Measurements from ENCODE around the gene DEFB124.

DNA sequence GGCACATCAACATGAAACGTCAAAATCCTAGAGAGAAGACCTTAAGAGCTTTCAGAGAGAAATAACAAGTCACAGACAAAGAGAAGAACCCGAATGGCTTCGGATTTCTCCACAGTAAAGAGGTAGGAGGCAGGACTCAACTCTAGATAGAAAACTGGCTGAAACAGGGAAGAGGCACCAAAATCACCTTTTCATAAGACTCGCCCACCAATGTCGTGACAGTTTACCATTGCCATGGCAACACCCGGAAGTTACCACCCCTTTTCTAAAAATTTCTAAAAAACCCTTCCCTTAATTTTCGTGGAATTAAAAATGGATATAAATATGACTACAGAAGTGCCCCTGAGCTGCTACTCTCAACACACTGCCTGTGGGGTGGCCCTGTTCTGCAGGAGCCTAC lies 56.6 kb downstream of the DEFB124 start:
- no peak for TF ChIP-seq POLR2A (IDR thresholded peaks at IDR 0.05)
- TF ChIP-seq, protein P1, sequence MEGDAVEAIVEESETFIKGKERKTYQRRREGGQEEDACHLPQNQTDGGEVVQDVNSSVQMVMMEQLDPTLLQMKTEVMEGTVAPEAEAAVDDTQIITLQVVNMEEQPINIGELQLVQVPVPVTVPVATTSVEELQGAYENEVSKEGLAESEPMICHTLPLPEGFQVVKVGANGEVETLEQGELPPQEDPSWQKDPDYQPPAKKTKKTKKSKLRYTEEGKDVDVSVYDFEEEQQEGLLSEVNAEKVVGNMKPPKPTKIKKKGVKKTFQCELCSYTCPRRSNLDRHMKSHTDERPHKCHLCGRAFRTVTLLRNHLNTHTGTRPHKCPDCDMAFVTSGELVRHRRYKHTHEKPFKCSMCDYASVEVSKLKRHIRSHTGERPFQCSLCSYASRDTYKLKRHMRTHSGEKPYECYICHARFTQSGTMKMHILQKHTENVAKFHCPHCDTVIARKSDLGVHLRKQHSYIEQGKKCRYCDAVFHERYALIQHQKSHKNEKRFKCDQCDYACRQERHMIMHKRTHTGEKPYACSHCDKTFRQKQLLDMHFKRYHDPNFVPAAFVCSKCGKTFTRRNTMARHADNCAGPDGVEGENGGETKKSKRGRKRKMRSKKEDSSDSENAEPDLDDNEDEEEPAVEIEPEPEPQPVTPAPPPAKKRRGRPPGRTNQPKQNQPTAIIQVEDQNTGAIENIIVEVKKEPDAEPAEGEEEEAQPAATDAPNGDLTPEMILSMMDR (IDR thresholded peaks at IDR 0.05): no peak

All from lower leg skin (tissue), 3 donors.